OCI-LY1 (cell line): Measurements from ENCODE around the gene ALS2.

Source experiments
- CTCF ChIP-seq: fragments of 200-600 bp; sonication (generic), shearing (Covaris generic); IDR thresholded peaks from 2 replicates; pipeline ENCODE4 v1.5.1; 2017; ENCODE audit warnings: mild to moderate bottlenecking, antibody characterized with exemption, low read length, moderate library complexity, mixed read lengths
- EZH2 ChIP-seq: fragments of 200-600 bp; sonication (generic), shearing (Covaris generic); IDR thresholded peaks from 2 replicates; pipeline ENCODE4 v1.8.0; 2017; ENCODE audit warnings: borderline replicate concordance, mixed run types, mild to moderate bottlenecking, antibody characterized with exemption, low read length, moderate library complexity, mixed read lengths

DNA sequence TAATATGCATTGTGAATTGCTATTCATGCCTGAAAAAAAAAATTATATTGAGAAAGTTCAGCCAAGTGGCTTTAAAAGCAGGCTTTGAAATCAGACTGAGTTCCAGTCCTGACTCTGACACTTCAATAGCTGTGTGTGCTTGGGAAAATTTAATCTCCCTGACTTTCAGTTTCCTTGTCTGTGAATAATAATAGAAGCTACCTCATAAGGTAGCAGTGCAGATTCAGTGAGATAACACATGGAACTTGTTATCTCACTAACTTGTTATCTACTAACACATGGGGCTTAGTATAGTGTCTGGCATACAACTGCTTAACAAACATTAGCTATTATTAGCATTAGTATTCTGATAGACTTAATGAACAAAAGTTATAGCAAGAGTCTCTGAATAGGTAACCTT lies 14.9 kb downstream of the ALS2 start:
- TF ChIP-seq CTCF = no peak
- no peak for TF ChIP-seq EZH2
